Liver (tissue), 3 donors: ENCODE measurements around the gene RESF1.

Source experiments
- HNF4A ChIP-seq, 2 donors: conservative IDR thresholded peaks; 2 replicates each; pipeline ENCODE4 v1.6.1; 2016; ENCODE audit warnings: antibody characterized with exemption in 2 of 2, mild to moderate bottlenecking in 2 of 2
- HNF4G ChIP-seq: IDR thresholded peaks from 2 replicates; pipeline ENCODE4 v1.6.1; 2016; ENCODE audit warnings: antibody characterized with exemption
- JUND ChIP-seq, 2 donors: IDR thresholded peaks; 2 replicates each; pipeline ENCODE4 v1.6.1; 2016; ENCODE audit warnings: antibody characterized with exemption in 2 of 2
- MAX ChIP-seq: IDR thresholded peaks from 2 replicates; pipeline ENCODE4 v1.6.1; 2016; ENCODE audit warnings: antibody characterized with exemption
- RAD21 ChIP-seq, 2 donors: IDR thresholded peaks; 2 replicates each; pipeline ENCODE4 v1.6.1; 2016; ENCODE audit warnings: antibody characterized with exemption in 2 of 2, mild to moderate bottlenecking in 2 of 2
- REST ChIP-seq: IDR thresholded peaks from 2 replicates; pipeline ENCODE4 v1.6.1; 2016; ENCODE audit warnings: antibody characterized with exemption, mild to moderate bottlenecking
- SP1 ChIP-seq: IDR thresholded peaks from 2 replicates; pipeline ENCODE4 v1.6.1; 2018; ENCODE audit warnings: antibody characterized with exemption, mild to moderate bottlenecking
- TAF1 ChIP-seq: conservative IDR thresholded peaks from 2 replicates; pipeline ENCODE4 v1.6.1; 2016; ENCODE audit warnings: antibody characterized with exemption, mild to moderate bottlenecking
- YY1 ChIP-seq: IDR thresholded peaks from 2 replicates; pipeline ENCODE4 v1.6.1; 2016; ENCODE audit warnings: antibody characterized with exemption, mild to moderate bottlenecking
- TF ChIP-seq, protein P1 (sequence below): fragments of 150-350 bp; IDR thresholded peaks from 2 replicates; pipeline ENCODE4 v1.5.1; 2017; ENCODE audit warnings: improper control_type of control experiment, low read depth, low read length; ENCODE audit not compliant: missing input control
- TF ChIP-seq, protein P2 (sequence below): IDR thresholded peaks from 2 replicates; pipeline ENCODE4 v1.6.1; 2016; ENCODE audit warnings: antibody characterized with exemption
- TF ChIP-seq, protein P3 (sequence below): IDR thresholded peaks from 2 replicates; pipeline ENCODE4 v1.6.1; 2016; ENCODE audit warnings: antibody characterized with exemption
- donor health status: healthy.
- donor health status: healthy.

GRCh38 chr12:31931796-31932715, 27.2 kb upstream of the RESF1 start:
- TF ChIP-seq, protein P1, sequence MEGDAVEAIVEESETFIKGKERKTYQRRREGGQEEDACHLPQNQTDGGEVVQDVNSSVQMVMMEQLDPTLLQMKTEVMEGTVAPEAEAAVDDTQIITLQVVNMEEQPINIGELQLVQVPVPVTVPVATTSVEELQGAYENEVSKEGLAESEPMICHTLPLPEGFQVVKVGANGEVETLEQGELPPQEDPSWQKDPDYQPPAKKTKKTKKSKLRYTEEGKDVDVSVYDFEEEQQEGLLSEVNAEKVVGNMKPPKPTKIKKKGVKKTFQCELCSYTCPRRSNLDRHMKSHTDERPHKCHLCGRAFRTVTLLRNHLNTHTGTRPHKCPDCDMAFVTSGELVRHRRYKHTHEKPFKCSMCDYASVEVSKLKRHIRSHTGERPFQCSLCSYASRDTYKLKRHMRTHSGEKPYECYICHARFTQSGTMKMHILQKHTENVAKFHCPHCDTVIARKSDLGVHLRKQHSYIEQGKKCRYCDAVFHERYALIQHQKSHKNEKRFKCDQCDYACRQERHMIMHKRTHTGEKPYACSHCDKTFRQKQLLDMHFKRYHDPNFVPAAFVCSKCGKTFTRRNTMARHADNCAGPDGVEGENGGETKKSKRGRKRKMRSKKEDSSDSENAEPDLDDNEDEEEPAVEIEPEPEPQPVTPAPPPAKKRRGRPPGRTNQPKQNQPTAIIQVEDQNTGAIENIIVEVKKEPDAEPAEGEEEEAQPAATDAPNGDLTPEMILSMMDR = no peak
- TF ChIP-seq HNF4G (no peak), MAX (no peak), RAD21 (IDR thresholded peaks at IDR 0.05) (peak in 1 of 2 donors; percentile 34), JUND (IDR thresholded peaks at IDR 0.05) (no peak), HNF4A (conservative IDR thresholded peaks at IDR 0.05) (no peak), REST (no peak), YY1 (no peak), TAF1 (no peak), SP1 (no peak)
- TF ChIP-seq, protein P2, sequence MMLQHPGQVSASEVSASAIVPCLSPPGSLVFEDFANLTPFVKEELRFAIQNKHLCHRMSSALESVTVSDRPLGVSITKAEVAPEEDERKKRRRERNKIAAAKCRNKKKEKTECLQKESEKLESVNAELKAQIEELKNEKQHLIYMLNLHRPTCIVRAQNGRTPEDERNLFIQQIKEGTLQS = no peak
- TF ChIP-seq, protein P3, sequence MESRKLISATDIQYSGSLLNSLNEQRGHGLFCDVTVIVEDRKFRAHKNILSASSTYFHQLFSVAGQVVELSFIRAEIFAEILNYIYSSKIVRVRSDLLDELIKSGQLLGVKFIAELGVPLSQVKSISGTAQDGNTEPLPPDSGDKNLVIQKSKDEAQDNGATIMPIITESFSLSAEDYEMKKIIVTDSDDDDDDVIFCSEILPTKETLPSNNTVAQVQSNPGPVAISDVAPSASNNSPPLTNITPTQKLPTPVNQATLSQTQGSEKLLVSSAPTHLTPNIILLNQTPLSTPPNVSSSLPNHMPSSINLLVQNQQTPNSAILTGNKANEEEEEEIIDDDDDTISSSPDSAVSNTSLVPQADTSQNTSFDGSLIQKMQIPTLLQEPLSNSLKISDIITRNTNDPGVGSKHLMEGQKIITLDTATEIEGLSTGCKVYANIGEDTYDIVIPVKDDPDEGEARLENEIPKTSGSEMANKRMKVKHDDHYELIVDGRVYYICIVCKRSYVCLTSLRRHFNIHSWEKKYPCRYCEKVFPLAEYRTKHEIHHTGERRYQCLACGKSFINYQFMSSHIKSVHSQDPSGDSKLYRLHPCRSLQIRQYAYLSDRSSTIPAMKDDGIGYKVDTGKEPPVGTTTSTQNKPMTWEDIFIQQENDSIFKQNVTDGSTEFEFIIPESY = no peak
